CD14-positive monocyte (primary cell): Measurements from ENCODE around the gene PTPN9. TPM values are rescaled to one million over a fixed set of nuclear protein-coding genes. Genes with fewer than 3 reads are reported as not detected.
A peak's percentile ranks its signal among the peaks of the same experiment; 100 is the strongest.
"Not testable (repeated sequence)": the region's sequence is repeated elsewhere in the genome, so short reads cannot be mapped to it uniquely, and the experiment has no call there.

Experiments
- DNase-seq, 3 donors: peaks; one replicate each; pipeline ENCODE4 v3.0.0-alpha.2; 2011 to 2022
- H2AFZ ChIP-seq: 2 replicates; pipeline ENCODE4 v1.6.0; 2012; ENCODE audit warnings: mild to moderate bottlenecking, low read depth, low read length, inconsistent platforms; ENCODE audit not compliant: insufficient read depth, poor library complexity, severe bottlenecking
- H3K27ac ChIP-seq, 2 donors: 1 replicate in 1 of 2; 2 replicates in 1 of 2; pipeline ENCODE4 v1.5.1; 2012 to 2013; ENCODE audit warnings: low read length in 2 of 2, control low read depth in 1 of 2, inconsistent platforms in 1 of 2, low read depth in 1 of 2, mild to moderate bottlenecking in 1 of 2
- H3K27me3 ChIP-seq, 2 donors: one replicate each; pipeline versions ENCODE4 v1.6.0 to v1.6.1; 2011 to 2013; ENCODE audit warnings: low read length in 2 of 2; ENCODE audit not compliant: control insufficient read depth in 2 of 2, insufficient read depth in 2 of 2
- H3K36me3 ChIP-seq, 2 donors: replicated peaks in 1 of 2; 1 replicate in 1 of 2; 2 replicates in 1 of 2; pipeline versions ENCODE4 v1.5.1 to v1.6.1; 2012 to 2013; ENCODE audit warnings: low read length in 2 of 2, control low read depth in 1 of 2, inconsistent platforms in 1 of 2, mild to moderate bottlenecking in 1 of 2; ENCODE audit not compliant: insufficient read depth in 2 of 2, control insufficient read depth in 1 of 2
- H3K4me1 ChIP-seq, 2 donors: 1 replicate in 1 of 2; 2 replicates in 1 of 2; pipeline versions ENCODE4 v1.5.1 to v1.6.1; 2012 to 2013; ENCODE audit warnings: low read length in 2 of 2, control low read depth in 1 of 2, inconsistent platforms in 1 of 2, mild to moderate bottlenecking in 1 of 2, moderate library complexity in 1 of 2; ENCODE audit not compliant: insufficient read depth in 2 of 2, control insufficient read depth in 1 of 2
- H3K4me2 ChIP-seq: replicated peaks from 2 replicates; pipeline ENCODE3; 2012; ENCODE audit warnings: low read length, moderate library complexity, mild to moderate bottlenecking; ENCODE audit not compliant: poor library complexity, severe bottlenecking; ENCODE audit errors: extremely low read depth
- H3K4me3 ChIP-seq, 3 experiments: fragments of 200-600 bp in 1 of 3; sonication (generic) in 1 of 3; replicated peaks in 1 of 3; 1 replicate in 2 of 3; 2 replicates in 1 of 3; pipeline ENCODE4 v1.5.1; 2011 to 2013; ENCODE audit warnings: low read length in 3 of 3, mild to moderate bottlenecking in 3 of 3, control low read depth in 2 of 3, low read depth in 2 of 3, inconsistent platforms in 1 of 3, moderate library complexity in 1 of 3
- H3K79me2 ChIP-seq: 2 replicates; pipeline ENCODE4 v1.6.0; 2012; ENCODE audit warnings: mild to moderate bottlenecking, control low read depth, inconsistent platforms, low read length, moderate library complexity; ENCODE audit not compliant: insufficient read depth
- H3K9ac ChIP-seq: 2 replicates; pipeline ENCODE4 v1.6.0; 2017; ENCODE audit warnings: low read length, mild to moderate bottlenecking; ENCODE audit not compliant: insufficient read depth, poor library complexity, severe bottlenecking
- H3K9me3 ChIP-seq, 2 donors: replicated peaks in 1 of 2; 1 replicate in 1 of 2; 2 replicates in 1 of 2; pipeline versions ENCODE4 v1.5.1 to v1.6.1; 2012 to 2013; ENCODE audit warnings: low read length in 2 of 2, control low read depth in 1 of 2; ENCODE audit not compliant: control insufficient read depth in 1 of 2, insufficient read depth in 1 of 2
- H4K20me1 ChIP-seq: 2 replicates; pipeline ENCODE4 v1.6.0; 2012; ENCODE audit warnings: mild to moderate bottlenecking, low read length, control low read depth, moderate library complexity; ENCODE audit not compliant: insufficient read depth
- H3K27ac Mint-ChIP-seq, 7 donors: one replicate each; pipeline ENCODE4 v1.8.0; 2020; ENCODE audit warnings: mild to moderate bottlenecking in 7 of 7, mixed read lengths in 7 of 7, moderate library complexity in 6 of 7, inconsistent platforms in 2 of 7
- H3K27me3 Mint-ChIP-seq, 3 donors: one replicate each; pipeline ENCODE4 v1.8.0; 2021 to 2022; ENCODE audit warnings: low read depth in 3 of 3, mild to moderate bottlenecking in 3 of 3, mixed read lengths in 3 of 3, moderate library complexity in 3 of 3, inconsistent platforms in 1 of 3
- H3K36me3 Mint-ChIP-seq, 2 donors: one replicate each; pipeline ENCODE4 v1.8.0; 2020; ENCODE audit warnings: mixed read lengths in 2 of 2, inconsistent platforms in 1 of 2, mild to moderate bottlenecking in 1 of 2
- H3K4me1 Mint-ChIP-seq: one replicate; pipeline ENCODE4 v1.8.0; 2020; ENCODE audit warnings: mild to moderate bottlenecking, mixed read lengths
- H3K4me3 Mint-ChIP-seq, 2 donors: one replicate each; pipeline ENCODE4 v1.8.0; 2020; ENCODE audit warnings: mild to moderate bottlenecking in 2 of 2, mixed read lengths in 2 of 2, moderate library complexity in 1 of 2
- H3K9me3 Mint-ChIP-seq, 7 donors: one replicate each; pipeline ENCODE4 v1.8.0; 2020 to 2022; ENCODE audit warnings: mixed read lengths in 7 of 7, mild to moderate bottlenecking in 6 of 7, moderate library complexity in 6 of 7, inconsistent platforms in 2 of 7
- WGBS: methylation state at CpG from one replicate; pipeline ENCODE4 v1.1.5; 2013; ENCODE audit warnings: missing lambda C conversion rate; ENCODE audit not compliant: insufficient coverage; 5-methylcytosine and 5-hydroxymethylcytosine counted together
- intact Hi-C, 2 donors: fragments of 100-400 bp; cut with micrococcal nuclease; formaldehyde crosslinking; loops; one replicate each; pipeline versions ENCODE4 v1.15.0 to v1.15.1; 2023
- polyA plus RNA-seq, 3 donors: library from polyadenylated mRNA; depleted of rRNA in 1 of 3; unstranded in 2 of 3; stranded (reverse) in 1 of 3; fragments of 300-500 nt in 2 of 3; fragments of >200 nt in 1 of 3; fragmentation: Illumina TruSeq in 2 of 3; gene quantifications; 1 replicate in 2 of 3; 2 replicates in 1 of 3; pipeline ENCODE4 v1.2.3, GENCODE V29; 2012 to 2021
- TF ChIP-seq, protein P1 (sequence below): fragments of 200-600 bp; IDR thresholded peaks from one replicate; pipeline ENCODE4 v1.8.0; 2022; ENCODE audit warnings: antibody characterized with exemption, mild to moderate bottlenecking

Gene PTPN9
- polyA plus RNA-seq, 3 donors = 21.1 to 40.1 (median 28.0) TPM

DNA sequence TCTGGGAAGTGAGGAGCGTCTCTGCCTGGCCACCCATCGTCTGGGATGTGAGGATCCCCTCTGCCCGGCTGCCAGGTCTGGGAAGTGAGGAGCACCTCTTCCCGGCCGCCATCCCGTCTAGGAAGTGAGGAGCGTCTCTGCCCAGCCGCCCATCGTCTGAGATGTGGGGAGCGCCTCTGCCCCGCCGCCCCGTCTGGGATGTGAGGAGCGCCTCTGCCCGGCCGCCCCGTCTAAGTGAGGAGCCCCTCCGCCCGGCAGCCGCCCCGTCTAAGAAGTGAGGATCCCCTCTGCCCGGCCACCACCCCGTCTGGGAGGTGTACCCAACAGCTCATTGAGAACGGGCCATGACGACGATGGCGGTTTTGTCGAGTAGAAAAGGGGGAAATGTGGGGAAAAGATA lies 20.2 kb downstream of the PTPN9 start:
- peaks cover 14 to 19% of the 10 kb centered on the region in 2 donors for H3K36me3 Mint-ChIP-seq
- H2AFZ ChIP-seq, H3K27me3 ChIP-seq, H3K4me3 ChIP-seq, H3K4me3 Mint-ChIP-seq, H3K9ac ChIP-seq, H3K4me2 ChIP-seq, H3K27me3 Mint-ChIP-seq, H3K27ac Mint-ChIP-seq, H3K4me1 ChIP-seq, H3K9me3 ChIP-seq, DNase-seq, intact Hi-C loops, H3K4me1 Mint-ChIP-seq, H3K9me3 Mint-ChIP-seq, H3K36me3 ChIP-seq, H3K27ac ChIP-seq: not testable (repeated sequence)
- H4K20me1 ChIP-seq = peaks cover 48% of the 10 kb centered on the region
- peaks cover 60% of the 10 kb centered on the region for H3K79me2 ChIP-seq
- 100% methylated on average over 1 of the region's 28 CpGs for WGBS

DNA sequence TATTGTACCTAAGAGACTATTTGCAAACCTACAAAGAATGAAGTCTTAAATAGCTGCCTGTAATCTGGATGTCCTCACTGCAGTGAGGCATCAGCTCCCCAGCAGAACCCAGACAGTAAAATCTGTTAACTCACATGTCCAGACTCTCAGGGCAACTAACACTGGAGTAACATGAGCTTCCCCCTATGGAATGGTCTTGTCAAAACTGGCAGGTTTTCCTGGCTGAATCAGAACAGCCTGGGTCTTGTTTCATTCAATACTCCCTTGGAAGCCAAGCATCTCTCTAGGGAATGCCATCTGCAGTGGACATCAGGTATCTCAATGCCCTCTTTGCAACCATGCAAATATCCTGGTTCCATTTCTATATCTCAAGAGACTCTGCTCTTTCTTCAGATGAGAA lies 24.4 kb downstream of the PTPN9 start:
- no peak overlapping the region for H3K4me3 ChIP-seq
- Mint-ChIP-seq H3K4me3 (no peak overlapping the region), H3K27ac (peak overlapping the region in 1 of 7 donors; percentile 7), H3K27me3 (peaks cover 0 to 2% (median 0%) of the 10 kb centered on the region in 3 donors), H3K36me3 (peaks cover 4 to 10% of the 10 kb centered on the region in 2 donors), H3K9me3 (peaks cover 0 to 3% (median 0%) of the 10 kb centered on the region in 7 donors), H3K4me1 (peaks cover 25% of the 10 kb centered on the region)
- TF ChIP-seq, protein P1, sequence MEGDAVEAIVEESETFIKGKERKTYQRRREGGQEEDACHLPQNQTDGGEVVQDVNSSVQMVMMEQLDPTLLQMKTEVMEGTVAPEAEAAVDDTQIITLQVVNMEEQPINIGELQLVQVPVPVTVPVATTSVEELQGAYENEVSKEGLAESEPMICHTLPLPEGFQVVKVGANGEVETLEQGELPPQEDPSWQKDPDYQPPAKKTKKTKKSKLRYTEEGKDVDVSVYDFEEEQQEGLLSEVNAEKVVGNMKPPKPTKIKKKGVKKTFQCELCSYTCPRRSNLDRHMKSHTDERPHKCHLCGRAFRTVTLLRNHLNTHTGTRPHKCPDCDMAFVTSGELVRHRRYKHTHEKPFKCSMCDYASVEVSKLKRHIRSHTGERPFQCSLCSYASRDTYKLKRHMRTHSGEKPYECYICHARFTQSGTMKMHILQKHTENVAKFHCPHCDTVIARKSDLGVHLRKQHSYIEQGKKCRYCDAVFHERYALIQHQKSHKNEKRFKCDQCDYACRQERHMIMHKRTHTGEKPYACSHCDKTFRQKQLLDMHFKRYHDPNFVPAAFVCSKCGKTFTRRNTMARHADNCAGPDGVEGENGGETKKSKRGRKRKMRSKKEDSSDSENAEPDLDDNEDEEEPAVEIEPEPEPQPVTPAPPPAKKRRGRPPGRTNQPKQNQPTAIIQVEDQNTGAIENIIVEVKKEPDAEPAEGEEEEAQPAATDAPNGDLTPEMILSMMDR = no peak
- H3K9ac ChIP-seq = no peak overlapping the region
- intact Hi-C loops = no loop called here
- no peak overlapping the region for H3K4me2 ChIP-seq
- no peak for DNase-seq
- H3K9me3 ChIP-seq = no peaks in the 10 kb centered on the region
- H4K20me1 ChIP-seq = peaks cover 62% of the 10 kb centered on the region
- peaks cover 0 to 2% of the 10 kb centered on the region in 2 donors for H3K36me3 ChIP-seq
- H3K27ac ChIP-seq = no peak overlapping the region
- H2AFZ ChIP-seq = no peak overlapping the region
- H3K4me1 ChIP-seq = peaks cover 12% of the 10 kb centered on the region in 2 donors
- no peaks in the 10 kb centered on the region for H3K27me3 ChIP-seq
- peaks cover 58% of the 10 kb centered on the region for H3K79me2 ChIP-seq
